PC-3 (cell line): ENCODE results near the gene CYP46A1.

Experiments
- EZH2 ChIP-seq: fragments of 300-600 bp; sonication (generic); IDR thresholded peaks from one replicate; pipeline ENCODE4 v1.6.1; 2017; ENCODE audit warnings: antibody characterized with exemption, mild to moderate bottlenecking, low read length; ENCODE audit not compliant: unreplicated experiment
- TF ChIP-seq, protein P1 (sequence below): fragments of 300-600 bp; sonication (generic); conservative IDR thresholded peaks from 2 replicates; pipeline ENCODE4 v1.5.1; 2017; ENCODE audit warnings: antibody characterized with exemption, low read depth, mild to moderate bottlenecking, low read length

DNA sequence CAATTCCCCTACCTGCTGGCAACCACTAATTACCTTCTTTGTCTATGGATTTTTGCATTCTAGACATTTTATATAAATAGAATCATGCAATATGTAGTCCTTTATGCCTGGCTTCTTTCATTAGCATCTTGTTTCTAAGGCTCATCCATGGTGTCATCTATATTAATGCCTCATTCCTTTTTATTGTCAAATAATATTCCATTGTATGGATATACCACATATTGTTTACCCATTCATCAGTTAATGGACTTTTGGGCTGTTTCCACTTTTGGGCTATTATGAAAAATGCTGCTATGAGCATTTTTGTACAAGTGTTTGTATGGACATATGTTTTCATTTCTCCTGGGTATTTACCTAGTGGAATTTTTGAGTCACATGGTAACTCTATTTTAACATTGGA lies 18.0 kb downstream of the CYP46A1 start:
- TF ChIP-seq, protein P1, sequence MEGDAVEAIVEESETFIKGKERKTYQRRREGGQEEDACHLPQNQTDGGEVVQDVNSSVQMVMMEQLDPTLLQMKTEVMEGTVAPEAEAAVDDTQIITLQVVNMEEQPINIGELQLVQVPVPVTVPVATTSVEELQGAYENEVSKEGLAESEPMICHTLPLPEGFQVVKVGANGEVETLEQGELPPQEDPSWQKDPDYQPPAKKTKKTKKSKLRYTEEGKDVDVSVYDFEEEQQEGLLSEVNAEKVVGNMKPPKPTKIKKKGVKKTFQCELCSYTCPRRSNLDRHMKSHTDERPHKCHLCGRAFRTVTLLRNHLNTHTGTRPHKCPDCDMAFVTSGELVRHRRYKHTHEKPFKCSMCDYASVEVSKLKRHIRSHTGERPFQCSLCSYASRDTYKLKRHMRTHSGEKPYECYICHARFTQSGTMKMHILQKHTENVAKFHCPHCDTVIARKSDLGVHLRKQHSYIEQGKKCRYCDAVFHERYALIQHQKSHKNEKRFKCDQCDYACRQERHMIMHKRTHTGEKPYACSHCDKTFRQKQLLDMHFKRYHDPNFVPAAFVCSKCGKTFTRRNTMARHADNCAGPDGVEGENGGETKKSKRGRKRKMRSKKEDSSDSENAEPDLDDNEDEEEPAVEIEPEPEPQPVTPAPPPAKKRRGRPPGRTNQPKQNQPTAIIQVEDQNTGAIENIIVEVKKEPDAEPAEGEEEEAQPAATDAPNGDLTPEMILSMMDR, result no peak
- no peak for TF ChIP-seq EZH2
